Neural cell (in vitro differentiated cells): ENCODE data around the gene ZNF532. TPM values are rescaled to one million over a fixed set of nuclear protein-coding genes. Genes with fewer than 3 reads are reported as not detected.

ENCODE experiments used
- H2AFZ ChIP-seq: fragments of 200-600, 300-800 bp; sonication (generic), shearing (Covaris generic); 2 replicates; pipeline ENCODE4 v1.6.0; 2014; ENCODE audit warnings: low read depth, mild to moderate bottlenecking, antibody characterized with exemption, low read length, moderate library complexity
- H3F3A ChIP-seq: fragments of 200-600 bp; shearing (Covaris generic); 2 replicates; pipeline ENCODE4 v1.6.1; 2016; ENCODE audit warnings: mild to moderate bottlenecking, moderate library complexity, mixed read lengths, antibody characterized with exemption, low read length; ENCODE audit not compliant: insufficient read depth, poor library complexity, severe bottlenecking
- H3K27ac ChIP-seq: fragments of 200-600, 300-800 bp; sonication (generic), shearing (Covaris generic); 2 replicates; pipeline ENCODE4 v1.5.1; 2014; ENCODE audit warnings: mild to moderate bottlenecking, low read length, moderate library complexity
- H3K27me3 ChIP-seq: fragments of 300-800, 200-600 bp; sonication (generic), shearing (Covaris generic); 2 replicates; pipeline ENCODE4 v1.6.0; 2014; ENCODE audit warnings: mild to moderate bottlenecking, low read depth, low read length, moderate library complexity; ENCODE audit not compliant: insufficient read depth
- H3K36me3 ChIP-seq: fragments of 300-800, 200-600 bp; sonication (generic), shearing (Covaris generic); 2 replicates; pipeline ENCODE4 v1.5.1; 2014; ENCODE audit warnings: mild to moderate bottlenecking, antibody characterized with exemption, low read length, moderate library complexity; ENCODE audit not compliant: insufficient read depth
- H3K4me2 ChIP-seq: fragments of 300-800, 200-600 bp; sonication (generic), shearing (Covaris generic); 2 replicates; pipeline ENCODE4 v1.6.0; 2014; ENCODE audit warnings: mild to moderate bottlenecking, low read length
- H3K4me3 ChIP-seq: fragments of 300-800, 200-600 bp; sonication (generic), shearing (Covaris generic); 2 replicates; pipeline ENCODE4 v1.5.1; 2014; ENCODE audit warnings: mild to moderate bottlenecking, low read length, moderate library complexity
- H3K79me2 ChIP-seq: fragments of 200-600 bp; shearing (Covaris generic); replicated peaks from 2 replicates; pipeline ENCODE4 v1.6.0; 2014; ENCODE audit warnings: mild to moderate bottlenecking, low read length, moderate library complexity; ENCODE audit not compliant: insufficient read depth
- H3K9ac ChIP-seq: fragments of 300-800, 200-600 bp; sonication (generic), shearing (Covaris generic); 2 replicates; pipeline ENCODE4 v1.6.1; 2016; ENCODE audit warnings: mild to moderate bottlenecking, low read length, mixed read lengths
- H3K9me2 ChIP-seq: fragments of 200-600 bp; shearing (Covaris generic); 2 replicates; pipeline ENCODE4 v1.6.1; 2016; ENCODE audit warnings: mild to moderate bottlenecking, low read length, mixed read lengths; ENCODE audit not compliant: insufficient read depth
- H3K9me3 ChIP-seq: fragments of 200-600, 300-800 bp; sonication (generic), shearing (Covaris generic); 2 replicates; pipeline ENCODE4 v1.6.1; 2016; ENCODE audit warnings: mild to moderate bottlenecking, mixed run types, low read length, moderate library complexity, mixed read lengths
- H4K20me1 ChIP-seq: fragments of 200-600 bp; shearing (Covaris generic); 2 replicates; pipeline ENCODE4 v1.6.1; 2016; ENCODE audit warnings: mild to moderate bottlenecking, mixed run types; ENCODE audit not compliant: insufficient read depth
- CTCF ChIP-seq: fragments of 450-650 bp; IDR thresholded peaks from 2 replicates; pipeline ENCODE4 v1.5.1; 2014; ENCODE audit warnings: antibody characterized with exemption, mild to moderate bottlenecking, moderate library complexity; ENCODE audit not compliant: poor library complexity, severe bottlenecking
- EP300 ChIP-seq: fragments of 450-650 bp; conservative IDR thresholded peaks from 2 replicates; pipeline ENCODE4 v1.6.1; 2014; ENCODE audit warnings: antibody characterized with exemption, mild to moderate bottlenecking, moderate library complexity; ENCODE audit not compliant: poor library complexity, severe bottlenecking
- EZH2 ChIP-seq: fragments of 200-600, 300-800 bp; shearing (Covaris generic), sonication (generic); IDR thresholded peaks from 2 replicates; pipeline ENCODE4 v1.6.1; 2014; ENCODE audit warnings: antibody characterized with exemption, low read length, borderline replicate concordance, mild to moderate bottlenecking; ENCODE audit not compliant: insufficient read depth, poor library complexity, severe bottlenecking
- MXI1 ChIP-seq: fragments of 450-650 bp; conservative IDR thresholded peaks from 2 replicates; pipeline ENCODE4 v1.6.1; 2014; ENCODE audit warnings: antibody characterized with exemption, mild to moderate bottlenecking; ENCODE audit not compliant: poor library complexity, severe bottlenecking
- POLR2AphosphoS5 ChIP-seq: IDR thresholded peaks from 2 replicates; pipeline ENCODE4 v1.6.1; 2012
- RAD21 ChIP-seq: fragments of 450-650 bp; conservative IDR thresholded peaks from 2 replicates; pipeline ENCODE4 v1.6.1; 2014; ENCODE audit warnings: antibody characterized with exemption, mild to moderate bottlenecking, moderate library complexity
- REST ChIP-seq: IDR thresholded peaks from 2 replicates; pipeline ENCODE4 v1.6.1; 2012; ENCODE audit warnings: borderline replicate concordance
- SMC3 ChIP-seq: fragments of 450-650 bp; conservative IDR thresholded peaks from 2 replicates; pipeline ENCODE4 v1.6.1; 2014; ENCODE audit warnings: antibody characterized with exemption, mild to moderate bottlenecking, moderate library complexity; ENCODE audit not compliant: poor library complexity
- TAF1 ChIP-seq: IDR thresholded peaks from 2 replicates; pipeline ENCODE4 v1.6.1; 2012; ENCODE audit warnings: low read depth
- polyA plus RNA-seq: library from polyadenylated mRNA; depleted of rRNA; stranded (reverse); fragments of >200 nt; gene quantifications from 2 replicates; pipeline ENCODE4 v1.2.3, GENCODE V29; 2014

Gene ZNF532
- polyA plus RNA-seq, 1 donor from 2014 or later, result 119 TPM

- H3K27ac ChIP-seq, result no peak overlapping the region
- H3K9me2 ChIP-seq, result no peaks in the 10 kb centered on the region
- H3K9ac ChIP-seq, result no peak overlapping the region
- no peak for TF ChIP-seq RAD21
- TF ChIP-seq REST, result no peak
- H2AFZ ChIP-seq, result no peak overlapping the region
- H3K9me3 ChIP-seq, result no peaks in the 10 kb centered on the region
- no peaks in the 10 kb centered on the region for H3F3A ChIP-seq
- no peaks in the 10 kb centered on the region for H4K20me1 ChIP-seq
- H3K27me3 ChIP-seq, result no peaks in the 10 kb centered on the region
- no peak overlapping the region for H3K4me2 ChIP-seq
- peaks cover 12% of the 10 kb centered on the region for H3K36me3 ChIP-seq
- H3K4me3 ChIP-seq, result no peak overlapping the region
- peaks cover 10% of the 10 kb centered on the region for H3K79me2 ChIP-seq
Measured at GRCh38 chr18:58977223-58977622, 112.5 kb downstream of the ZNF532 start.

GRCh38 chr18:58977801-58978200, 113.1 kb downstream of the ZNF532 start:
- Histone ChIP-seq H3K79me2 (peaks cover 10% of the 10 kb centered on the region), H2AFZ (no peak overlapping the region), H3K9me2 (no peaks in the 10 kb centered on the region), H3K4me3 (no peak overlapping the region), H3F3A (no peaks in the 10 kb centered on the region), H3K9ac (no peak overlapping the region), H3K27ac (no peak overlapping the region), H4K20me1 (no peaks in the 10 kb centered on the region), H3K4me2 (no peak overlapping the region), H3K36me3 (peaks cover 12% of the 10 kb centered on the region), H3K9me3 (no peaks in the 10 kb centered on the region), H3K27me3 (no peaks in the 10 kb centered on the region)
- no peak for TF ChIP-seq MXI1
- TF ChIP-seq CTCF, result no peak
- no peak for TF ChIP-seq POLR2AphosphoS5
- no peak for TF ChIP-seq TAF1
- TF ChIP-seq REST, result no peak
- no peak for TF ChIP-seq EP300
- TF ChIP-seq SMC3, result no peak
- no peak for TF ChIP-seq EZH2
- no peak for TF ChIP-seq RAD21
